GM12801 (cell line): ENCODE measurements around the gene ERICH3.

Experiments
- CTCF ChIP-seq: IDR thresholded peaks from one replicate; pipeline ENCODE4 v1.5.1; 2011; ENCODE audit warnings: control low read depth; ENCODE audit not compliant: insufficient read length; ENCODE audit errors: extremely low read depth

The ERICH3 gene

GRCh38 chr1:74587888-74588287 lies 85.7 kb downstream of the ERICH3 start:
- no peak for TF ChIP-seq CTCF

- no peak for TF ChIP-seq CTCF
Measured at GRCh38 chr1:74586253-74586897, 87.2 kb downstream of the ERICH3 start.

- TF ChIP-seq CTCF = no peak
Measured at GRCh38 chr1:74584185-74584584, 89.4 kb downstream of the ERICH3 start.

GRCh38 chr1:74583397-74583796 lies 90.2 kb downstream of the ERICH3 start:
- TF ChIP-seq CTCF = no peak

GRCh38 chr1:74579425-74579824 lies 94.2 kb downstream of the ERICH3 start:
- no peak for TF ChIP-seq CTCF

- no peak for TF ChIP-seq CTCF
Measured at GRCh38 chr1:74578101-74578500, 95.5 kb downstream of the ERICH3 start.

GRCh38 chr1:74571891-74572290 lies 101.7 kb downstream of the ERICH3 start:
- no peak for TF ChIP-seq CTCF

DNA sequence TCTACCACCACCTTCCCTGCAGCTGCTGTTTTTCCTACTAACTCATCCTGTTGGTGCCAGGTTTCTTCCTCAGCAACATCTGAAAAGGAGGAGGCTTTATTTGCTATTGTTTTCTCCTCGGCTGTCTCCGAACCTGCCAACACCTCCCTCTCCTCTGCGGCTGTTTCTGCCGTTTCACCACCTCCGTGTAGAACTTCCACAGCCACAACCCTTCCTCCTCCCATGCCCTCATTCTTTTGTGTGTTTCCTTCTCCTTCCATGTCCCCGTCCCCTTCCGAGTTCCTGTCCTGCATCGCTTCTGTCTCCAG lies 102.1 kb downstream of the ERICH3 start:
- no peak for TF ChIP-seq CTCF
